Tibial nerve (tissue), 3 donors: Measurements from ENCODE around the gene DOC2A.

ENCODE experiments used
- POLR2A ChIP-seq, 2 donors: fragments of 450-650 bp; IDR thresholded peaks; one replicate each; pipeline ENCODE4 v1.6.1; 2017; ENCODE audit warnings: antibody characterized with exemption in 2 of 2, mild to moderate bottlenecking in 2 of 2, moderate library complexity in 2 of 2
- TF ChIP-seq, protein P1 (sequence below), 5 experiments: fragments of 200-600 bp in 3 of 5; fragments of 450-650 bp in 2 of 5; sonication (generic) in 3 of 5; IDR thresholded peaks; one replicate each; pipeline ENCODE4 v1.5.1; 2016 to 2019; ENCODE audit warnings: antibody characterized with exemption in 5 of 5, mild to moderate bottlenecking in 3 of 5, moderate library complexity in 2 of 5

- TF ChIP-seq, protein P1, sequence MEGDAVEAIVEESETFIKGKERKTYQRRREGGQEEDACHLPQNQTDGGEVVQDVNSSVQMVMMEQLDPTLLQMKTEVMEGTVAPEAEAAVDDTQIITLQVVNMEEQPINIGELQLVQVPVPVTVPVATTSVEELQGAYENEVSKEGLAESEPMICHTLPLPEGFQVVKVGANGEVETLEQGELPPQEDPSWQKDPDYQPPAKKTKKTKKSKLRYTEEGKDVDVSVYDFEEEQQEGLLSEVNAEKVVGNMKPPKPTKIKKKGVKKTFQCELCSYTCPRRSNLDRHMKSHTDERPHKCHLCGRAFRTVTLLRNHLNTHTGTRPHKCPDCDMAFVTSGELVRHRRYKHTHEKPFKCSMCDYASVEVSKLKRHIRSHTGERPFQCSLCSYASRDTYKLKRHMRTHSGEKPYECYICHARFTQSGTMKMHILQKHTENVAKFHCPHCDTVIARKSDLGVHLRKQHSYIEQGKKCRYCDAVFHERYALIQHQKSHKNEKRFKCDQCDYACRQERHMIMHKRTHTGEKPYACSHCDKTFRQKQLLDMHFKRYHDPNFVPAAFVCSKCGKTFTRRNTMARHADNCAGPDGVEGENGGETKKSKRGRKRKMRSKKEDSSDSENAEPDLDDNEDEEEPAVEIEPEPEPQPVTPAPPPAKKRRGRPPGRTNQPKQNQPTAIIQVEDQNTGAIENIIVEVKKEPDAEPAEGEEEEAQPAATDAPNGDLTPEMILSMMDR (IDR thresholded peaks at IDR 0.05) = no peak
- no peak for TF ChIP-seq POLR2A (IDR thresholded peaks at IDR 0.05)
These were observed 36.3 kb downstream of the DOC2A start for GRCh38 chr16:29974291-29975133.
